Activated T-cell treated with anti-CD3 and anti-CD28 coated beads, Interleukin-2, amount 50 U/mL, for 4 hours (primary cell): ENCODE data around the gene ZFYVE28. TPM values are rescaled to one million over a fixed set of nuclear protein-coding genes. Genes with fewer than 3 reads are reported as not detected.
A peak's percentile ranks its signal among the peaks of the same experiment; 100 is the strongest.

ENCODE experiments used
- ATAC-seq, 2 donors: fragments of 200-7000 bp; cut with Tn5 transposase; one replicate each; pipeline ENCODE4 v1.10.0; 2021
- DNase-seq: peaks from one replicate; pipeline ENCODE4 v3.0.0-alpha.2; 2020
- H3K27me3 Mint-ChIP-seq: one replicate; pipeline ENCODE4 v1.8.0; 2021; ENCODE audit warnings: low read depth, mixed read lengths
- H3K36me3 Mint-ChIP-seq: one replicate; pipeline ENCODE4 v1.8.0; 2022; ENCODE audit warnings: mixed read lengths; ENCODE audit not compliant: insufficient read depth
- H3K4me1 Mint-ChIP-seq: one replicate; pipeline ENCODE4 v1.8.0; 2021; ENCODE audit warnings: low read depth, mixed read lengths
- H3K4me3 Mint-ChIP-seq: one replicate; pipeline ENCODE4 v1.8.0; 2021; ENCODE audit warnings: mild to moderate bottlenecking, moderate library complexity, mixed read lengths
- H3K9me3 Mint-ChIP-seq: one replicate; pipeline ENCODE4 v1.8.0; 2021; ENCODE audit warnings: mixed read lengths
- total RNA-seq, 3 donors: library from RNA; stranded (reverse); gene quantifications; one replicate each; pipeline ENCODE4 v1.2.1, GENCODE V29; 2021

The ZFYVE28 gene
- total RNA-seq, 3 donors from 2014 or later, result 7.0 to 10.1 (median 7.1) TPM

DNA sequence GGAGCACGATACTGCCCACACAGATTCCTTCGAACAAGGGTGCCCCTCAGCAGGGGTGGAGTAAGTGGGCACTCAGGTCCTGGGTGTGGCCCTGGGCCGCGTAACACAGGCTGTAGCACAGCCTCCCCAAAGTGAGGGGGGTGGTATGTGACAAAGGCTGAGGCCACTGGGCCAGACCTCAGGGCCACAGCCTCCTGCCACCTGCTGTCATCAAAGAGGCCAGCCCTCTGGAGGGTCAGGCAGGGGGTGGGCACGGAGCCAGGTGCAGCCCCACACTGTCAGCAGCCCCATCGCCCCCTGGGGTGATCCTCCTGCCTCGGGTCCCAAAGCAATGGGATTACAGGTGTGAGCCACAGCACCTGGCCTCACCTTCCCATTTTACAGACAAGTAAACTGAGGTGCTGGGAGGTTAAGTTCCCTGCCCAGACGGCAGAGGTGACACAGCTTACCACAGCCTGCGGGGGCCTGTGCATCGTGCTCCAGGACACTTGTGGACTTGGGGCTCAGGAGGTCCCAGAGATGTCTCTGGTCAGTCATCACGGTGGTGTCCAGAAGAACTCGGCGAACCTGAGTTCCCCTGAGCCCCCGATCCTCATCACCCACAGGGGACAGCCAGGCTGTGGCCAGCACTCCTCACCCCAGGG is 129.0 kb downstream of the ZFYVE28 start:
- no peak for DNase-seq
- H3K36me3 Mint-ChIP-seq, result no peaks in the 10 kb centered on the region
- no peak overlapping the region for H3K4me3 Mint-ChIP-seq
- no peak for ATAC-seq
- no peaks in the 10 kb centered on the region for H3K9me3 Mint-ChIP-seq
- no peaks in the 10 kb centered on the region for H3K27me3 Mint-ChIP-seq
- H3K4me1 Mint-ChIP-seq, result peaks cover 37% of the 10 kb centered on the region

DNA sequence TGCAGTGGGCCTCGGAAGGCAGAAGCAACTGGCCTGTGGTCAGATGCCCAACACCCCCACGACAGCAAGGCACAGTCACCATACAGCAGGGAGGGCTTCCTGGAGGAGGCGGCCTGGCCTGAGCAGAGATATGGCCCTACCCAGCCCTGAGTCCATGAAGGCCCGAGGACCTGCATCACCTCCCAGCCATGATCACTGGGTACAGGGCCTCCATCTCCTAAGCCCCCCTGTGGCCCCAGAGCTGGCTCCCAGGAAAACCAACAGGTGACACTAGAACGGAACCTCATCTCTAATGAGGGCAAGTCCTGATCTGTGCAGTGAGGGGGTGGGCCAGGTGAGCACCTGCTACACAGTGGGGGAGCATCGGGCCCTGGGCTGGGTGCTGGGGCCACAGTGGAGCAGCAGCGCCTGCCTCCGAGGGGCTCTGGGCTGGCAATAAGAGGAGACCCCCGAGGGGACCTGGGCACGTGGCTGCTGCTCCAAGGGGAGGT is 130.3 kb downstream of the ZFYVE28 start:
- H3K27me3 Mint-ChIP-seq, result no peaks in the 10 kb centered on the region
- no peaks in the 10 kb centered on the region for H3K36me3 Mint-ChIP-seq
- no peak for ATAC-seq
- no peak for DNase-seq
- no peaks in the 10 kb centered on the region for H3K9me3 Mint-ChIP-seq
- peaks cover 36% of the 10 kb centered on the region for H3K4me1 Mint-ChIP-seq
- no peak overlapping the region for H3K4me3 Mint-ChIP-seq

DNA sequence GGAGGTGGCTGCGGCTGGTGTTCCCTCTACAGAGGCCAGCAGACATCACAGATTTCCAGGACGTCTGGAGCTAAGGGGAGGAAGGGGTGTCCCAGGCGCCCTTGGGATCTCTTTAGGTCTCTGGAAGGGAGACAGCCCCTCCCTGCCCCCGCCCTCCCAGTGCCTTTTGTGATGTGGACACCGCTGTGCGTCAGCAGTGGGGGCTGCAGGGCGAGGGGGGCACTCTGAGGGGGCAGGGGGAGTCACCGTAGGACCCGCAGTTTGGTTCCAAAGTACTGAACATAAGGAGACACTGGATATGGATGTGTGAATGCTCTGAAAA is 130.9 kb downstream of the ZFYVE28 start:
- Mint-ChIP-seq H3K27me3 (no peaks in the 10 kb centered on the region), H3K4me1 (peaks cover 37% of the 10 kb centered on the region), H3K9me3 (no peaks in the 10 kb centered on the region), H3K4me3 (no peak overlapping the region), H3K36me3 (no peaks in the 10 kb centered on the region)
- ATAC-seq (no peak), DNase-seq (no peak)

DNA sequence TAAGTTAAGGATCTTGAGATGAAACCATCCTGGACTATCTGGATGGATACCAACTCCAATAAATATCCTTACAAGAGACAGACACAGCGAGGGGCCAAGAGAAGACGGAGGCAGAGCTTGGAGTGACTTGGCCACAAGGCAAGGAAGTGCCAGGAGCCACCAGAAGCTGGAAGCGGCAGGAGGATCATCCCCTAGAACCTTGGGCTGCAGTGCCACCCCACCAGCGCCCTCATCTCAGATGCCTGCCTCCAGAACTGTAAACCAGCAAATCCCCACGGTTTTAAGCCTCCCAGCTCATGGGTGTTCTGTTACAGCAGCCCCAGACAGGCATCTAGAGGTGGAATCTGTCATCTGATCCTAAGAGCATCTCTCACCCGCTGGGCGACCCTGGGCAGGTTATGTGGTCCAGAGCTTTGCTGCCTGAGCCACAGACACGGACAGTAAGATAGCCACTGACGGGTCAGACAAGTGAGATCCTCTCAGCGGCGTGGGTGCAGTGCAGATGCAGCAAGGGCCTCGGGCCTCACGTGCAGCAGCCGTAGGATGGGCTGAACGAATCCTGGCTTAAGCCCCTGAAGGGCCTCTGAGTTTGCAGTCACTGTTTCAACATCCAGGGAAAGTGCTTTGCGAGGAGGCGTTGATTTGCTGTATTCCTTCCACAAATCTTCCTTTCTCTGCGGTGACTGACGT is 131.4 kb downstream of the ZFYVE28 start:
- Mint-ChIP-seq H3K9me3 (no peaks in the 10 kb centered on the region), H3K27me3 (no peaks in the 10 kb centered on the region), H3K4me1 (peaks cover 38% of the 10 kb centered on the region), H3K4me3 (no peak overlapping the region), H3K36me3 (no peaks in the 10 kb centered on the region)
- DNase-seq (peak; percentile 1), ATAC-seq (no peak)

DNA sequence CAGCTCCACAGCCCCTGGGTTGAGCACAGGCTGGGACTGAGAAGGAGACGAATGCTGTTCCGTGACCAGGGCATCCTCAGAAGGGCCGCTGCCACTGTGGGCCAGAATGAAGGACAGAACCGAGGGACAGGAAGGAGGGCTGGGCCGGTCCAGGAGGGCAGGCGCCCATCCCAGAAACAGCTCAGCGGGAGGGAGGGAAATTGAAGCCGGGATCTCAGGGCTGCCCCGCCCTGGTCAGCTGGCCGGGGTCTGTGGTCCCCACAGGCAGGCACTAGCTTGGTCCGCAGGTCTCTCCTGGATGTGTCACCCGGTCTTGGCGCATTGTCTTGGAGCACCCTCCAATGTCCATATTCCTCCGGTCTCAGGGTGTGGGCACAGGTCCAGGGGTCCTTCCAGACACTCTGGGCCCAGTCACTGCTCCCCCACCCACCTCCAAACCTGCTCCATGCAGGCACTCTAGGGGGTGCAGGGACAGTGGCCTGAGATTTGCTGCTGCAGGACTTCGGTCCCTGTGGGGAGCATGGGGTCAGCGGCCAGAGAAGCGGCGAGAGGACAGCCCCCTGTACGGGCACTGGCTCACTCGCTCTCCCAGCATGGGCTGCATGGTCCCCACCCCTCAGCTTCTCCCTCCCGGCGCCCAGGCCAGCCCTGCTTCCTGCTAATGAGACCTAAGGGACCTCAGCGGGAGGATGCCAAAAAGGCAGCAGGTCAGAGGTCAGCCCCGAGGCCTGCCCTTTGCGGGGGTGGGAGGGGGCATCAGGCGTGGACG is 132.6 kb downstream of the ZFYVE28 start:
- peak; percentile 3 for DNase-seq
- H3K9me3 Mint-ChIP-seq, result no peaks in the 10 kb centered on the region

DNA sequence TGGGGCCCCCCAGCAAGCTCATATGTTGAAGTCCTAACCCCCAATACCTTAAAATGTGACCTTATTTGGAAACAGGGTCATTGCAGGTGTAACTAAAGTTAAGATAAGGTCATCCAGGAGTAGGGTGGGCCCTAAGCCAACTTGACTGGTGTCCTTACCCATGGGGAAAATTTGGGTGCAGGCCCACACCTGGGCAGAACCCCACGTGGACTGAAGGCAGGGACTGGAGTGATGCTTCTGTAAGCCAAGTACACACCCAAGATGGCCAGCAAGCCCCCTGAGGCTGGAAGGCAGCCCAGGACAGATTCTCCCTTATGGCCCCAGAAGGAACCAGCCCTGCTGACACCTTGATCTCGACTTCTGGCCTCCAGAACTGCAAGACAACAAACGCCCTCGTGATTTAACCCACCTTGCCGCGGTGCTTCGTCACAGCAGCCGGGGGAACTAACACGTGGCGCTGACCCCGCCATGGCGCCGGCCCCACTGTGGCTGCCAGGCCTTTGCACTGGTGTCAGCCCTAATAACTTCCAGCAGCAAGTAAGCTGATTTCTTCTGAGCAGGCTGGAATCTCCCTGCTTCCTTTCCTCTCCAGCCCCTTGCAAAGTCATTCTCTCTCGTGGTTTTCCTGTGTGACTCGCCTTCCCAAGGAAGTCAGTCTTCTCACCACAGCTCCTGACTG is 133.4 kb downstream of the ZFYVE28 start:
- Mint-ChIP-seq H3K4me1 (peaks cover 41% of the 10 kb centered on the region), H3K27me3 (no peaks in the 10 kb centered on the region), H3K9me3 (no peaks in the 10 kb centered on the region), H3K36me3 (no peaks in the 10 kb centered on the region), H3K4me3 (no peak overlapping the region)
- DNase-seq, result no peak
- no peak for ATAC-seq

More for the DNA sequence above, 132.6 kb downstream of the ZFYVE28 start:
- peaks cover 43% of the 10 kb centered on the region for H3K4me1 Mint-ChIP-seq
- ATAC-seq, result no peak
- no peak overlapping the region for H3K4me3 Mint-ChIP-seq
- H3K27me3 Mint-ChIP-seq, result no peaks in the 10 kb centered on the region
- H3K36me3 Mint-ChIP-seq, result no peaks in the 10 kb centered on the region

DNA sequence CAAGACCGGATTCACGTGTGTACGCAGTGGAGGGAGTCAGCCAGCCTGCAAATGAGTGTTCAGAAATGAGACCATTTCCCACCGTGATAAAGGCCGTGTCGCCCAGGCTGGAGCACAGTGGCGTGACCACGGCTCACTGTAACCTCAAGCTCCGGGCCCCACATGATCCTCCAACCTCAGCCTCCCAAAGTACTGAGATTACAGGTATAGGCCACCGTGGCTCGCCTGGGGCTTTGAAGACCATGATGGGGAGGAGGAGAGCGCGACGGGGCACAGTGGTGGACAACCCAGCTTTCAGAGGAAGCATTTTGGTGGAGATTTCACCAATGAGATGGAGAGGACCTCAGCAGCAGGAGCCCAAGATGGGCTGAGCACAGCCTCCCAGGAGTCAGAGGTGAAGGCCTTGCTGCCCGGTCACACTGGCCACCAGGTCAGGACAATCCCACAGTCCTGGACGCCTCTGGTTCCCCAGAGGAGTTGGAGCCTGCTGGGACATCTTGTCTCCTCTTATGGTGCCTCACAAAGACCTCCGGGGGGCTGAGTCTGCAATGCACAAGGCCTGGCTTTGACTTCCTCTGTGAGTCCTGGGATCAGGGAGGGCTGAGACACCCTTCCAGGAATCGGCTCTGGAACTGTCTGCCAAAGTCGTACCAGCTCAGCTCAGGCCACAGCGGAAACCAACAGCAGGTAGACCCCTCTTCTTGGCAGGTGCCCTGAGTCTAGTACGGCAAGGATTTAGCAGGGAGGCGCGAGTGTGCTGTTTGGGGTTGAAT is 134.1 kb downstream of the ZFYVE28 start:
- H3K4me1 Mint-ChIP-seq, result peaks cover 37% of the 10 kb centered on the region

DNA sequence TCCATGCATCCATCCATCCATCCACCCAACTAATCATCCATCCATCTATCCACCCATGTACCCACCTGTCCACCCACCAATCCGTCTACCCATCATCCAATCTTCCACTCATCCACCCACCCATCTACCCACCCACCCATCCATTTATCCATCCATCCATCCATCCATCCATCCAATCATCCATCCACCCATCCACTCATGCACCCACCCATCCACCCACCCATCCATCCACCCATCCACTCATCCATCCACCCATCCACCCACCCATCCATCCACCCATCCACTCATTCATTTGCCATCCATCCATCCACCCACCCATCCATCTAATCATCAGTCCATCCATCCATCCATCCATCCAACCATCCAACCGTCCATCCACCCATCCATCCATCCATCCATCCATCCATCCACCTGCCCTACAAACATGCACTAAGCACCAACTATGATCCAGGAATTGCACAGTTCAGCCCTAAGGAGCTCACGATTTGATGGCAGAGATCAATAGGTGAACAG is 135.2 kb downstream of the ZFYVE28 start:
- Mint-ChIP-seq H3K27me3 (no peaks in the 10 kb centered on the region), H3K36me3 (no peaks in the 10 kb centered on the region), H3K4me3 (no peak overlapping the region), H3K9me3 (no peaks in the 10 kb centered on the region), H3K4me1 (peaks cover 35% of the 10 kb centered on the region)
- no peak for DNase-seq
- ATAC-seq, result no peak

More for the DNA sequence above, 134.1 kb downstream of the ZFYVE28 start:
- DNase-seq, result no peak
- ATAC-seq, result no peak
- Mint-ChIP-seq H3K4me3 (no peak overlapping the region), H3K36me3 (no peaks in the 10 kb centered on the region), H3K27me3 (no peaks in the 10 kb centered on the region), H3K9me3 (no peaks in the 10 kb centered on the region)

DNA sequence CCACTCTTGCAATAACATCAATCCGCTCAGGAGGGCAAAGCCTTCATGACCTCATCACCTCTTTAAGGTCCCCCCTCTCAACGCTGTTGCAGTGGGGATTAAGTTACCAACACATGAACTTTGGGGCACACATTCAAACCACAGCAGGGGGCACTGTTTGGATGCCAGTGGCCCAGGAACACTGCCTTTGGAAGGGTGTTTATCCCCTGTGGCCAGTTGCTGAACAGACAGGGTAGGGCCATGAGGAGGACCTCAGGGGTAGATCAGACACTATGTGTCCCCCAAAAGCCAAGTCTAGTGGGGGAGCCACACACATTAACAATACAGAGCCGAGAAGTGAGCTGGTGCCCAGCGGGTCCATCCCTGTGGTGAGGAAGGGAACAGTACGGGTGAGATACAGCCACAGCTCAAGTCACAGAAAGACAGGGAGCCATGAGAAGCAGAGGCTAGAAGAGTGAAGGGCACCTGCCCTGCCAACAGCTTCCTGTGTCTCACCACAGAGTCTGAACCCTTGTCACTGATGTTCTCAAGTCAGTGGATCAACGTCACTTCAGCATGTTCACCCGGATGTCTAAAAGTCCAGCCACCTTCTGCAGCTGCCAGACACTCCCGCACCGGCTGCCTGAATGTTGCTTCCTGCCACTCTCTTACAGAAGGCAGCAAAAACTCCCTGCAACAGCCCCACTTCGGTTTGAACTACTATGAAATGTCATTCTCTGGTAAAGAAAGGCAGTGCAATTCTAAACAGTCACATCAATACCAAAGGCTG is 136.7 kb downstream of the ZFYVE28 start:
- peak overlapping the region; percentile 50 for H3K4me3 Mint-ChIP-seq
- DNase-seq (peak; percentile 71), ATAC-seq (peak; percentile 85 to 89)
- H3K4me1 Mint-ChIP-seq, result peaks cover 35% of the 10 kb centered on the region
- H3K27me3 Mint-ChIP-seq, result no peaks in the 10 kb centered on the region
- no peaks in the 10 kb centered on the region for H3K36me3 Mint-ChIP-seq
- no peaks in the 10 kb centered on the region for H3K9me3 Mint-ChIP-seq

DNA sequence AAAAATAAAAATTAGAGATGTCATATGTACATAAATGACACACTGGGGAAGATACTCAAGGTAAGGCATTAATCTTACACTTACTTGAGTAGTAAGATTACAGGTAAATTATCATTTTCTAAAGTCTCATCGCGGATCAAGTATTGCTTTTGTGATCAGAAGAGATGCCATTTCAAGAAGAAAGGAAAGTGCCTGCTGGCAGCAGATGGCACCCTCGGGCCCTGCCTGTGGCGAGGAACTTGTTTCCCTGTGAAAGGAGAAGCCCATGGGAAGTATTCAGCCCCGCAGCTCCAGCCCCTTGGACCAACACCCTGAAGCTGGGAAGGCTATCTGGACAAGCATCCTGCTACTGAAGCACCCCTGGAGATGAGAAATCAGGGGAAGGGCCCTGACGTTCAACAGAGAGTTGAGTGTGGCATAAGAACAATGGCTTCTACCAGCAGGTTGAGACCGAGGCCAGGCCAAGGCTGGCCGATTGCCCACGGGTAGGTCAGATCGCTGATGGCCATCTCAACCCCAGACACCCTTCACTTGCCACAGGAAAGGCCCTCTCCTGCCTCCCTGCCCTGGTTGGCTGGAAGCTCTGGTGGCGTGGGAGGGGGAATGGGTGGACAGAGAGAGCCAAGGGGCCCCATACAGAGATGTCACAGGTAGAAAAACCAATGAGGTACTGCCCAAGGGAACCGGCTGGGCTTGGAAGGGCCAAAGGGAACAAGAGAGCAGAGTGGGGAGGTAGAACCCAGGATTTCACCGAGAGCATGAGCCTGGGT is 137.7 kb downstream of the ZFYVE28 start:
- Mint-ChIP-seq H3K27me3 (no peaks in the 10 kb centered on the region), H3K36me3 (no peaks in the 10 kb centered on the region), H3K4me3 (no peak overlapping the region), H3K4me1 (peaks cover 35% of the 10 kb centered on the region), H3K9me3 (no peaks in the 10 kb centered on the region)
- ATAC-seq (no peak), DNase-seq (no peak)

DNA sequence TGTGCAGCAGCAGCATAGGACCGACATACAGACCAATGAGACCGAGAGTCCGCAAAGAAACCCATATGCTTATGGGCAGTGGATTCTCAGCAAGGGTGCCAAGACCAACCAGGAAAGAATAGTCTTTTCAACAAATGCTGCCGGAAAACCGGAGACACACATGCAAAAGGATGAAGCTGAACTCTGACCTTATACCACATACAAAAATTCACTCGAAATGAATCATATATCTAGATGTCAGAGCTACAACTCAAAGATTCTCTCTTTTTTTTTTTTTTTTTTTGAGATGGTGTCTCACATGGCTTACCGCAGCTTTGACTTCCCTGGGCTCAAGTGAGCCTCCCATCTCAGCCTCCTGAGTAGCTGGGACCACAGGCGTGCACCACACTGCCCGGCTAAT is 140.5 kb downstream of the ZFYVE28 start:
- Mint-ChIP-seq H3K27me3 (no peaks in the 10 kb centered on the region), H3K4me3 (no peak overlapping the region)

DNA sequence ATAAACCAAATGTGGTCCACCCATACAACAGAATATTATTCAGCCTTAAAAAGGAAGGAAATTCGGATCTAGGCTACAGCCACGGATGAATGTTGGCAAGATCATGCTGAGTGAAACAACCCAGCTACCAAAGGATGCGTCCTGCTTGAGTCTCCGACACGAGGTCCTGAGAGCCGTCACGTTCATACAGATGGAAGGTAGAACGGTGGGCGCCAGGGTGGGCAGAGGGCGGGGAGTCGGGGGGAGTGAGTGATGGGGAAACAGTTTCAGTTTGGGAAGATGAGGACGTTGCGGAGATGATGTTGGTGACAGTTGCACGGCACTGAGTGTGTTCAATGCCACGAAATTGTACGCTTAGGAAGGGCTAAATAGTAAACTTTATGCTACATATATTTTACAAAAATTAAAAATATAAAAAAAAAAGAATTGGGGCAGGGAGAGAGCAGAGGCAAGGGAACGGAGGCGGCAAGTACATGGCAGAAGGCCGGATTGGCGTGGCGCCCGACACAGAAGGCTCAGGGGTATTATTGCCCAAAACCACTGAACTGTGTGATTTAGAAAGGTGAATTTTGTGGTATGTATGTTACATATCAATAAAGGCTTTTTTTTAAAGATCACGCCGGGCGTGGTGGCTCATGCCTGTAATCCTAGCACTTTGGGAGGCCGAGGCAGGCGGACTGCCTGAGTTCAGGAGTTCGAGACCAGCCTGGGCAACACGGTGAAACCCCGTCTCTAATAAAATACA is 141.7 kb downstream of the ZFYVE28 start:
- H3K27me3 Mint-ChIP-seq, result no peaks in the 10 kb centered on the region
- no peak for ATAC-seq
- peaks cover 14% of the 10 kb centered on the region for H3K4me1 Mint-ChIP-seq
- no peak overlapping the region for H3K4me3 Mint-ChIP-seq
- H3K36me3 Mint-ChIP-seq, result no peaks in the 10 kb centered on the region
- no peaks in the 10 kb centered on the region for H3K9me3 Mint-ChIP-seq
- no peak for DNase-seq

More for the DNA sequence above, 140.5 kb downstream of the ZFYVE28 start:
- Mint-ChIP-seq H3K4me1 (peaks cover 24% of the 10 kb centered on the region), H3K9me3 (no peaks in the 10 kb centered on the region), H3K36me3 (no peaks in the 10 kb centered on the region)
- no peak for DNase-seq
- no peak for ATAC-seq
